H4 (cell line): ENCODE measurements around the gene CS. TPM values are rescaled to one million over a fixed set of nuclear protein-coding genes. Genes with fewer than 3 reads are reported as not detected.
A peak's percentile ranks its signal among the peaks of the same experiment; 100 is the strongest.

ENCODE experiments used
- DNase-seq: peaks from one replicate; pipeline ENCODE4 v3.0.0-alpha.2; 2015; ENCODE audit warnings: low spot score
- total RNA-seq: library from RNA; depleted of rRNA; stranded (reverse); fragments of >200 nt; shearing (Covaris generic); gene quantifications from 2 replicates; pipeline ENCODE4 v1.2.3, GENCODE V29; 2014

CS gene
- total RNA-seq, 1 experiment from 2014 or later, result 155 TPM

DNA sequence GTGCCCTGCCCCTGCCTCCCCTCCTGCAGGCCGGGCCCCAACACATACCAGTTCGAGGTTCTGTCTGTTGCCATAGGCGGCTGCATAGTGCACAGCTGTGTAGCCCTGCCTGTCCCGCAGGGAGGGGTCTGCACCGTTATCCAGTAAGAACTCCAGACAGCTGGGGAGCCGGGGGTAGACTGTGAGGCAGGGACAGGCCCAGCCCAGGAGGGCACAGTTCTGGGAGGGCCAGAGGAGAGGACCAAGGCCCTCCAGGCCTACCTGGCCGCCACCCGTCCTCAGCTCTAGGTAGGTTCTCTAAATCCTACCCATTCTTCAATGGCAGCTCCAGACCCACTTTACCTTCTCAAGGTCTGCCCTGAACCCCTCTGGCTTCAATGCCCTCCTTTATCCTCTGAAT is 51.4 kb downstream of the CS start:
- DNase-seq, result no peak

DNA sequence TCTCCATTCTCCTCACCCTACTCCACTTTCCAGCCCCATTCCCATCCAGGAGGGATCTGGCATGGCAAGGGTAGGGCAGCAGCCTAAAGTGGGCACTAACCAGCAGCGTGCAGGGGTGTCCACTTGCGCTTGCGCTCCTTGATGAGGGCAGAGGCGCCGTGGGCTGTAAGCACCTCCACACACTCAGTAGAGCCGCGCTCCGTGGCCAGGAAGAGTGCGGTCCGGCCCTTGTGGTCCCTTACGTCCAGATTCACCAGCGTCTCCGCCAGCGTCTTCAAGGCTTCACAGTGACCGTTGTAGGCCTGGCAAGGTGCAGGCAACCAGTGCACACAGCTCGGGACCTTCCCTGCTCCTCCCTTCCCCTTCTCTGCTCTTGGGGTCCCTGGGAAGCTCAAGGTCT is 52.2 kb downstream of the CS start:
- DNase-seq, result no peak

DNA sequence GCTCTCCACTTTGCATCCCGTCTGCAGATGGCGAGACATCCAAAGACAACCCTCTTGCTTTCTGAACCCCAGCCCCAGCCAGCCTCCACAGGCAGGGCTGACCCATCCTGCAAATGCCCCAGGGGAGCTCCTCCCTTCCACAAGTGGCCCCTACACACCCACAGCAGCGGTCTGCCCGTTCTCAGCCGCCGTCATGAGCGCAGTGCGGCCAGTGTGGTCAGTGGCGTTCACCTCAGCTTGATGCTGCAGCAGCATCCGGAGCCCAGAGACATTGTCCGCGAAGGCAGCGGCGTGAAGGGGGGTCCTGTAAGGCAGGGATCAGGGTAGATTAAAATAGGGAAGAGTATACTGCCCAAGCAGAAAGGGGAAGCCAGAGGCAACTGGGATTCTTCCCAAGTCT is 55.6 kb downstream of the CS start:
- DNase-seq, result no peak

DNA sequence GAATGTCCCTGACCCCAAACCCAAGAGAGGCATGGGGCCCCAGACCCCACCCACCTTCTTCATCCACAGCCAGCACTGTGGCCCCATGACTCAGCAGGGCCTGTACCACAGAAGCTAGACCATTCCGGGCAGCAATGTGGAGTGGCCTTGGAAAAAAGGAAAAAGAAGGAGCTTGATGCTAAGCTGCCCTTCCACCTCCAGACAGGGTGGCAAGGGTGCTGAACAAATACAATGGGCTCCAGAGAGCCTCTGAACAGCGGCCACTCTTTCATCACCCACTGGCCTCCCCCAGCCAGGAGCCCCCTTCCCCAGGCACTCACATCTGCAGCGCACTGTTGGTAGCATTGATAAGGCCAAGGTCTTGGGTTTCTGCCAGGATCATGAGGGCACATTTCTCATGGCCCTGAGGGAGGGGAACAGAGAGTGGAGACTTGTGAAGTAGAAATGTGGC is 56.4 kb downstream of the CS start:
- no peak for DNase-seq

DNA sequence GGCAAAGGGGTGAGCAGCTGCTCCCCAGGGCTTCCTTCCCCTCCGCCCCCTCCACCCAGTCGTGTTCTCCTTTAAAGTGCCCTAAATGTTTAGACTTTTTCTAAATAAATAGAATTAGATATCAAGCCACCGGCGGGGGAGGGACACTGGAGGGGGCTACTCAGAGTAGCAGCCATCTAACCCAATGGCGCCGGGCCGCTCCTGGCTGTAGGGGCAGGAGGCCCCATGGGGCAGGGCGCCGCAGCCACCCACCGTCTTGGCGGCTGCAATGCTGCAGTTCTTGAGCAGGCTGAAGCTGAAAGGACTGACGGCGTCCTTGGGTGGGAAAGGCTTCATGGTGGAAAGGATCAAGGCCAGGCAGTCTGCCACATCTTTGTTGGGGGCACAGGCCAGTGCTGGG is 57.1 kb downstream of the CS start:
- no peak for DNase-seq

DNA sequence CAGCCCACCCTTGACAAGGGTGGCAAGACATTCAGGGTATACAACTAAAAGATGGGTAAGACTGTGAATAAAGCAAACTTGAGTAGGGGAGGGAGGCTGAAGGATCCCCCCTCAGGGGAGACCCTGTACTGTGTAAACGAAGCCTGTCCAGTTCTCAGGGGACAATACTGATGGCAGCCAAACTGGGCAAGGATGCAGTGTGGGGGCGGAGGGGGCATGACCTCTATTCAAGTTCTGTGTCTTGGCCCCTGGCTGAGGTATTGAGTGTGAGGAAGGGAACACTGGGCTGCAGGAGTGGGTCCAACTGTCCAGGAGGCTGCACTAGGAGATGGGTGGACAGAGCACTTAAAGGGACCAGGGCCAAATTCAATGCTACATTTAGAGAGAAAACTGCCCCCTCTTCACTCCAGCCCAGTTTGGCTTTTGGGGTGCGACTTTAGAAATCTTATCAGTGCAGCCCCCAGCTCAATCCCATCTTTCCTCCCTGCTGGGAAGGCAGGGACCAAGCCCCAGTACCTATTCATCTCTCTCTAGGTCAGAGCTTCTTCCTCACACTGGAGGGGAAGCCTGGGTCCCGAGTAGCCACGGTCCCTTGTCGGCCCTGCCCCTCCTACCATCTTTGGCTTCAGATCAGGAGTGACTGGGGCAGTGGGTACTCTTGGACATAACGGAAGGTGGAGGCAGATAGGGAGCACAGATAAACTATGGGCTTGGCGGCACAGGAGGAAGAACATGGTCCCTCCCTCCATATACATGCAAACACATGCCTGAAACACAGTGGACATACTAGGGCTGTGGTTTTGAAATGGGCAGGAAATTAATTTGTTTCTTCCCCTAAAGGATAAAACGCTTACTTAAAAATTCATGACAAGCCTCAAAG is 58.5 kb downstream of the CS start:
- no peak for DNase-seq

DNA sequence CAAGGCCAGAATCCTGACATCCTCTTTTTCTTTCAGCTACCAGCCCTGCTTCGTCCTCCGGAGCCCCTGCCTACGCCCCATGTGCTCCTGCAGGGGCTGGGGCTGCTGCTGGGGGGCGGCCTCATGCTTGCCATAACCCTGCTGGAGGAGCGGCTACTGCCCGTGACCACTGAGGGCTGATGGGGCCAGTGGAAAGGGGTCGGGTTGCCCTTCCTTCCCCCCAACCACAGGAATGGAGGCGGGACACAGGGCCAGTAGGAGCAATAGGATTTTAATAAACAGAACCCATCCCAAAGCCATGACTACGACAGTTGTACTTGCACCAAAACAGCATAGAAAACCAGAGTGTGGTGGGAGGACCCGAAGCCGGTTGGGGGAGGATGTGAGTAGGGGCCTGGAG is 62.6 kb downstream of the CS start:
- no peak for DNase-seq

DNA sequence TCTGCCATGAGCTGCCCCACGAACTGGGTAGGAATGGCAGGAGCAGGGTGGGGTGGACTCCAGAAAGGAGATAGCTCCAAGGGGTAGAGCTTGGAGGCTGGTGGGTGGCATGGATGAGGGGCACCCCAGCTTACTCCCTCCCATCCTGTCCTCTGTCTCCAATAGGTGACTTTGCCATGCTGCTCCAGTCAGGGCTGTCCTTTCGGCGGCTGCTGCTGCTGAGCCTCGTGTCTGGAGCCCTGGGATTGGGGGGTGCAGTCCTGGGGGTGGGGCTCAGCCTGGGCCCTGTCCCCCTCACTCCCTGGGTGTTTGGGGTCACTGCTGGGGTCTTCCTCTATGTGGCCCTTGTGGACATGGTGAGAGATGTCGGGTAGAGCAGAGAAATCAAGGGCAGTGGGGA is 63.1 kb downstream of the CS start:
- DNase-seq, result no peak

DNA sequence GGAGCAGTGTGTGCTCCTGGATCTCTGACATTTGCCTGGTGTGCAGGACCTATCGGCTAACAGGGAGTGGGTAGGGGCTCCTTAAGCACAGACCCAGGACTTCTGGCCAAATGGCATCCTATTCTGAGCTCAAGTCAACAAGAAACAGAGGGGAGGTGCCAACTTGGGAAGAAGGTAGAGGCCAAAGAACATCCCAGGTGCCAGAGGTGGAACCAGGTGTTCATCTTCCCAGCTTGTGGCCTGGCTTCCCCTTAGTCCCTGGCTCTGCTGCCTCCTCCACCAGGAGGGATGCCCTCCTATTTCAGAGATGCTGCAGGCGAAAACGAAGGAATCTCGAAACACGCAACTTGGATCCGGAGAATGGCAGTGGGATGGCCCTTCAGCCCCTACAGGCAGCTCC is 64.0 kb downstream of the CS start:
- no peak for DNase-seq

DNA sequence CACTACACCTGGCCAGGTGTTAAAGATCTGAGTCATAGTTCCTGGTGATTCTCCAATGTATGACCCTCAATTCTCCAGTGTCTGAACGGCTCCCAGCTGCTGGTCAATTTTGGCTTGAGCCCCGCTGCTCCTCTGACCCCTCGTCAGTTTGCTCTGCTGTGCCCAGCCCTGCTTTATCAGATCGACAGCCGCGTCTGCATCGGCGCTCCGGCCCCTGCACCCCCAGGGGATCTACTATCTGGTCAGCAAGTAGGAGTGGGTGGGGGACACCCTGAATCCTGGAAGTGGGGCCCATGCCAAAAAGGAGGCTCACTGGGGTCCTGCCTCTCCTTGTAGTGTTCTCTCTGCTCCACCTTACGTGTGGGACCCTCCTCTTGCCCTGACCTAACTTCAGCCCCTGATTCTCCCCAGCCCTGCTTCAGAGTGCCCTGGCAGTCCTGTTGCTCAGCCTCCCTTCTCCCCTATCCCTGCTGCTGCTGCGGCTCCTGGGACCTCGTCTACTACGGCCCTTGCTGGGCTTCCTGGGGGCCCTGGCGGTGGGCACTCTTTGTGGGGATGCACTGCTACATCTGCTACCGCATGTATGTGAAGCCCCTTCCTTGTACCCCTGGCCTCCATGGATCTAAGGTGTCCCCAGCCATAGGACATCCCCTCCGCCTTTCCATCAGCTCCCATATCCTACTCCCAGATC is 65.2 kb downstream of the CS start:
- no peak for DNase-seq

DNA sequence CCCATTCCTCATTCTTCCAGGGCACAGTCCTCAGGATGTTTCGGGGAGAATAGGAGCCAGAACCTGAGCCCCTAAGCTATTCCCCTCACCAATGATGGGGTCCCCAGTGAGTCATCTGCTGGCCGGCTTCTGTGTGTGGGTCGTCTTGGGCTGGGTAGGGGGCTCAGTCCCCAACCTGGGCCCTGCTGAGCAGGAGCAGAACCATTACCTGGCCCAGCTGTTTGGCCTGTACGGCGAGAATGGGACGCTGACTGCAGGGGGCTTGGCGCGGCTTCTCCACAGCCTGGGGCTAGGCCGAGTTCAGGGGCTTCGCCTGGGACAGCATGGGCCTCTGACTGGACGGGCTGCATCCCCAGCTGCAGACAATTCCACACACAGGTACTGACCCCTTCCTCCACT is 68.9 kb downstream of the CS start:
- no peak for DNase-seq

DNA sequence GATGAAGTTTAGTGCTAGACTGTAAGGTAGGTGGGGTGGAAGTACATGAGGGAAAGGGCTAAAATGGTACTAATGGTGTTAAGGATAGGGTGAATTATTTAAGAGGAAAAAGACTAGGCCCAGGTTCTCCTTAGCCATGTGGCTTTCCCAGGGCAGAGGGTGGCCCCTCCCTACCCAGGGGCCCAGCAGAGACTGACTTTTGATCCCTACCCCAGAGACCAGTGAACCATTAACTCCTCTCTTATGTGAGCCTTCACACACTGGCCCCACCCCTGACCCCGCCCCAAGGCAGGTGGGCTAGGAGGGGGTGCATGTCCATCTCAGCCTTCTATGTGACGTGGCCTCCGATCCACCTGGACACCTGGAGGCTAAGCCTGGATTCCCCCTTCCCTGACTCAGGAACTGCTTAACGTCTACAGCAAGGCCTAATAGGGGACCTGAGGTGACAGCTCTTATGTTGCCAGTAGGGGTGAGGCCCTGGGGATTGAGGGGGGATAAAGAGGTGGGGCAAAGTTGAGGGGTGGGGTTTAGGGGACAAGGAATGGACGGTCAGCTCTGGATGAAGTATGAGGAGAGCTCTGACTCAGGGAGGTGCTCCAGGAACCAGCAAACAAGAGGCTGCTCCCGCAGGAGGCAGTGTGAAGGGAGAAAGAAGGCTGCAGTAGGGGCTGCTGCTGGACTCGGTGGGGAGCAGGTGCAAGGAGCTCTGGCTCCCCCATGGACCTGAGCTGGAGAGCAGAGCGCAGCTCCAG is 69.5 kb downstream of the CS start:
- no peak for DNase-seq

DNA sequence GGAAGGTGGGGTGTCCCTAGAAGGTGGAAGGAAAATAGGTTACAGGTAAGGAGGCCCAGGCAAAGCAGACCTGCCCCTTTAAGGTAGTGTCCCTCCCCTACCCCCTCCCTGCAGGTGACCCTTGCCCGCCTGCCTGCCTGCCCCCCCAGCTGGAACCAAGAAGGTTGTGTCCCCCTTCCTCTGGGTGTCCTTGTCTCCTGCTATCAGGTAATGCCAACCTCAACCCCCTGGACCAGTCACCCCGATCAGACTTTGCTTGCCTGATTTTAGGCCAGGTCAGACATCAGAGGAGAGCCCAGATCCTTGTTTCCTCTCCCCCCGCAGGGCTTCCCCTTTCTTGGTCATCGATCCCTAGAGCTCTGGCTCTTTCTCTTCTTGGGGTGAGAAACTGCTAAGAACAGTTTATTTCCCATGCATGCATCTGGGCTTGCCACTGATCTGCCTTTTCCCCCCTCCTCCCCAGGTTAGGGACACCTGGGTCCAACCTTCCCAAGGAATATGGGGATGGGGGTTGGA is 70.2 kb downstream of the CS start, which contains the start of gene SLC39A5:
Gene SLC39A5 (plus strand): TSS at position 136 of the 516 bp plus-strand sequence. CDS start 1,224 bp downstream, outside the sequence.
- DNase-seq, result no peak

DNA sequence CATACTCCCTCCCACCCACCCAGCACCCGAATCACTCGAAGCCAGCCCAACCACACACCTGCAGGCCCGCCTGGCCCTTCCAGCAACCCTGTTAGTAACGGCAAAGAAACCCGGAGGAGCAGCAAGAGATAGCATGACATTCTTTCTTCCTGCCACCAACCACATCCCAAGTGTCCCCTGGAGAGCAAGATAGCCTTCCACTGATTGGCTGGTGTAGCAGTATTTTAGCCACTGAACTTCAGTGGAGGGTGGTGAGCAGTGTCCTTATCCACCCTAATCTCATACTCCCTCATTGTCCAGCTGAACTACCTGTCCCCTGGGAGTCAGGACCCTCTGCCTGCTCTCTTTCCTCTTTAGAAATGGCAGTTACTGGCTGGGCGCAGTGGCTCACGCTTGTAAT is 71.0 kb downstream of the CS start:
- no peak for DNase-seq

DNA sequence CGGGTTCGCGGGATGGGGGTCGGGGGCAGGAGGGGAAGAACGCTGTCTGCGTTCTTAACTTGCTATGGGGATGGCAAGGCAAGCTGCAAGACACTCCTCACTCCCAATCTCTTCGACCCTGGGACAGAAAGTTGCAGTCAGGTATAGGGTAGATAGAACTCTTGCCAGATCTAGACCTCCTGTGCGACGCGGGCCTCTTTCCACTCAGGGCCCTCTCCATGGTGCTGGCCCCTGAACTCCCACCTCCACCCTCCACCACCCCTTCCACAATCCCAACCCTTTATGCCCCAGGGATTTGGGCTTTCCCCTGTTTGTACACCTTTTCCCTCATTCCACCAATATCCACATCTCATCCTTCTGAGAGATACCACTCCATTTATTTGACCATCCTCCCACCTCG is 75.2 kb downstream of the CS start:
- no peak for DNase-seq

DNA sequence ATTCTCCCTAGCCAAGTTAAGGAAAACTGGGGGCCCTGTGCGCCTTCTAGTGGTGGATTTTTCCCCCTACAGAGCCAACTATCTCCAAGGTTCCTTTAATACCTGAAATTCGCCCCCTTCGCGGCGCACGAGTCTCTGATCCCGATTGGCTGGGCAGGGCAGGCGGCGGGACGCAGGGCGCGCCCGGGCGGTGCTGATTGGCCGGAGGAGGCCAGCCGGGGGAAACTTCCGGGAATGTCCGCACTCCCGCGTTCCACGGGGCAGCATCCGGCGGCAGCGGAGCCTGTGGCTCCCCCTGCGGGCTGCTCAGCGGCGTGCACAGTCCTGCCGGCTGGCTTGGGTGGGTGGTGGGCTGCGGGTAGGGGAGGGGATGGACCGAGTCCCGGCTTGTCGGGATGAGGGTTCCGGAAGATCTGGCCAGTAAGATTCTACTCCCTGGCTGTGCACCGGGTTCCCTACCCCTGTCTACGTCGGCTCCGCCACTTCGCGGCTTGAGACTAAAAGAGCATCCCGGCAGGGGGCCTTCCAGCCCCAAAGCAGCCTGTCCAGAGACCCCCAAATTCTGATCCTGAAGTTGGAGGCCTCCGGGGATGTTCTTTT is 75.9 kb downstream of the CS start, which contains the start of gene NABP2:
Gene NABP2 (plus strand): TSS at position 241 of the 600 bp plus-strand sequence. CDS start 515 bp downstream, outside the sequence.
- DNase-seq, result peak; percentile 96

DNA sequence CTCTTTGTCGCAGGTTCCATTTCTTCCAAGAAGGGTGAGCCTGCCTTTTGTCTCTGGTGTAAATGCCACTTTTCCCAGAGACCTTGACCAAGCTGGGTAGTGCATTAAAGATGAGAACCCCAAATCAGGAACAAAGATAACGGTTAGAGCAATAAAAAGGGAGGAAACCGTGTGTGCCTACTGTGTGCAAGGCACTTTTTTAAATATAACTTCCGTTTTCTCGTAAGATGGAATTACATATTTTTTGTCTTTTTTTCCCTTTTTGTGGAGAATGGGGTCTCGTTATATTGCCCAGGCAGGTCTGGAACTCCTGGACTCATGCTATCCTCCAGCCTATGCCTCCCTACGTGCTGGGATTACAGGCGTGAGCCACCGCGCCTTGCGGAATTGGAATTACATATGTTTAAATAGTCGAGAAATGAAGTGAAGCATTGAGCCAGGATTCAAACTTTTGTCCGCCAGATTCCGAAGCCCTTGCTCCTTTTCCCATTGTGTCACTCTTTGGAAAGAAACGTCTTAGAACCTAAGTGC is 76.5 kb downstream of the CS start:
- no peak for DNase-seq

DNA sequence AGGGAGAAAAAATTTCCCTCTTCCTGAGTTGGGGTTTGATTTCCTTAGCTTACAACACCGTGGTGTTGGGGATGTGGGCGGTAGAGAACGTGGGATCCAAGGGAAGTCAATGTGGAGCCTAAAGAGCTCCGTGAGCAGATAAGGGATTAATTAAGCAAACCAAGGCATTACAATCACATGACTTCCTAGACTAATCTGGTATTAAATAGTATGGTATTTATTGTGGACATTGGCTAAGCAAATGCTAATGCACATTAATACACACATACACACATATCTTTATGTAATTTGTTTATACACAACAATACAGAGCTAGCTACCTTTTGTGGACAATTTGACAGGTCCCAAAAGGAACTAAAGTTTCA is 77.6 kb downstream of the CS start:
- DNase-seq, result no peak

DNA sequence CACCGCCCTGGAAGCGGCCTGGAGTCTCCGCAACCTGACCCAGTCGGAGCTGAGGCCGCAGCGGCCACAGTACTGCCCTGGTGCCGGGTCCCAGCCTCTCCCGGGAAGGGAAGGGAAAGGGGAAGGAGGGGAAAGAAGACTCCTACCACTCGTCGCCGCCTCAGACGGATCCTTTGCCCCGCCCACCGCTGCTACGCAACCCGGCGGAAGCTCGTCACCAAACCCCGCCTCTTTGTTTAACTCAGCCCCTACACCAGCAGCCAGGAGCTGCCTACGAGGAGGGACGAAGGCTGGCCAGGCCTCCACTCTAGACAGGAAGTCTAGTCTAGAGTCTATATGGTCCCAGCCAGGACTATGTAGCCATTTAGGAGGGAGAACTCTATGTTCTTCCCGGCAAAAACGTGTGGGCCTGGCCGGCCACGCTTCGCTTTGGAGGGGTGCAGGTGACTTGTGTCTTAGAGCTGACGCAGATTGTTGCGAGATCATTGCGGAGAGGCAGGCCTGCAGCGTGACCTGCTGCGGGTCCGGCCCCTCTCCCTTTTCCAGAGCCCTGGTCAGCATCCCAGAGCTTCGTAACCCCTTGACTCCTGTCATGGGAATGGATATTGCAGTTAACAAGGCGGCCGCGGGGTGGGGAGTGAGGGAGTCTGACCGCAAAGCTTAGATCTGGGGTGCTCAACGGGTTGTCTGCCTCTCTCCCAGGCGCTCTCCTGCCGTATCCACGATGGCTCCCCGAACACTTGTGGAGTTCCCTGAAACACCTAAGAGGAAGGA is 78.2 kb downstream of the CS start, which contains the start of gene RNF41:
Gene RNF41 (minus strand): TSS at position 166 of the 774 bp plus-strand sequence. CDS start 7,875 bp downstream, outside the sequence.
- DNase-seq, result peak; percentile 96
